Central memory CD8-positive, alpha-beta T cell (primary cell): Measurements from ENCODE around the gene NDUFA12.

Experiments used
- ATAC-seq: fragments of 150-1000 bp; cut with Tn5 transposase; replicated peaks from 2 replicates; pipeline ENCODE4 v1.10.0; 2022; ENCODE audit warnings: mild to moderate bottlenecking, moderate FRiP score, moderate number of reproducible peaks; ENCODE audit not compliant: poor library complexity, severe bottlenecking; ENCODE audit errors: extremely low read depth
- DNase-seq, 2 donors: peaks; one replicate each; pipeline ENCODE4 v3.0.0; 2021; ENCODE audit warnings: low spot score in 2 of 2
- H3K27ac Mint-ChIP-seq: one replicate; pipeline ENCODE4 v1.8.0; 2022; ENCODE audit warnings: low read depth, mild to moderate bottlenecking, moderate library complexity, mixed read lengths
- H3K27me3 Mint-ChIP-seq: one replicate; pipeline ENCODE4 v1.8.0; 2022; ENCODE audit warnings: mixed read lengths
- H3K36me3 Mint-ChIP-seq: one replicate; pipeline ENCODE4 v1.8.0; 2022; ENCODE audit warnings: mild to moderate bottlenecking, moderate library complexity, mixed read lengths; ENCODE audit not compliant: insufficient read depth
- H3K4me1 Mint-ChIP-seq: one replicate; pipeline ENCODE4 v1.8.0; 2022; ENCODE audit warnings: mixed read lengths
- H3K4me3 Mint-ChIP-seq: one replicate; pipeline ENCODE4 v1.8.0; 2022; ENCODE audit warnings: mild to moderate bottlenecking, moderate library complexity, mixed read lengths
- H3K9me3 Mint-ChIP-seq: one replicate; pipeline ENCODE4 v1.8.0; 2022; ENCODE audit warnings: mixed read lengths

Gene NDUFA12

DNA sequence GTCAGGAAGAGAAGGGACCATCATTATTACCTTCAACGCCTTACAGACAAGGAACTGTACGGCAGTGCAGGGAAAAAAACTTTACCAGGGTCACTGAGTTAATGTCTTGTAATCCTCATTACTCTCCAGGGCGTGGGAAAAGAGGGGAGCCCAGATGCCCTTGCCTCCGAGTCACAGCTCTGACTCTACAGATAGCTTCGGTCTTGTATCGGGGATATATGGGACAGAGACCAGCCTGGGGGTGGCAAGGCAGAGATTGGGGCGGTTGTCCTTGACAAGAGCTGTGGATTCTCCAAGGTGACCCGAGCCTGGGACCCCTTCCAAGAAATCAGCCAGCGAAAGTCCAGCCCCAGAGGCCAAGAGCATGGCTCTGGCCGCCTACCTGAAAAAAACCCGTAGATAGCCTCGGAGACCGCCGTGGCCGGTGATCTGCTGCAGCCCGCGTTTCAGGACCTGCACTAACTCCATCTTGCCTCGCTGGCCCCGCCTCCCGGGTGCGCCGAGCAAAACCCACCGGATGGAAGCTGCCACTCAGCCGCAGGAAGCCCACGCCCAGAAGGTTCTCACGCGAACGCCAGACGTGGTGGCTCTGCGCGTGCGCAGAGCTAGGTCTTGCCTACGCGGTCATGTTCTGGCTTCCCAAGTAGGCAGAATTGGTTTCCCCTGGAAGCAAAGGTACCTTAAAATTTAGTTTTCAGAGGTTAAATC is at the start of gene NDUFA12:
Gene NDUFA12 (minus strand): TSS at position 485 of the 708 bp plus-strand sequence. CDS start 17 bp downstream, at position 468.
- Mint-ChIP-seq H3K4me3 (peak within 1 kb of the TSS; percentile 89), H3K36me3 (peaks cover 17% of the 10 kb centered on the region), H3K27ac (peak within 1 kb of the TSS; percentile 90), H3K9me3 (peaks cover 8% of the 10 kb centered on the region), H3K27me3 (no peaks in the 10 kb centered on the region), H3K4me1 (peaks cover 31% of the 10 kb centered on the region)
- DNase-seq (peak; percentile 87), ATAC-seq (peak; percentile 98)

DNA sequence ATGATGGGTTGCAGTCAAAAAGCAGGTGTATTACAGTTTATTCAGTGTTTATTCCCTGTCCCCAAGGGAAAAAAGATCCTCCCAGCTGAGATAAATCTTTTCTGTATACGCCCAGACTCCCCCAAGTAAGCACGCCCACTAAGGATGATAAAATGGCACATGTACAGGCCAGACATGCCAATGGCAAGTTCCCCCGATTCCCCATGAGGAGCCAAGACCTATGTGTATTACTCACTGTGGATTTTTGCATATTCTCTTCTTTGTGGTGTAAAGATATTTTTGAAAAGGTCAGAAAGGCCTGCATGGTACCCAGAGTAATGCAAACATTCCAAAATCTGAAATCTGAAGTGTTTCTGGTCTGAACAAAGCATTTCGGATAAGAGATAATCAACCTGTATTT is 47.7 kb upstream of the NDUFA12 start:
- no peak overlapping the region for H3K4me3 Mint-ChIP-seq

DNA sequence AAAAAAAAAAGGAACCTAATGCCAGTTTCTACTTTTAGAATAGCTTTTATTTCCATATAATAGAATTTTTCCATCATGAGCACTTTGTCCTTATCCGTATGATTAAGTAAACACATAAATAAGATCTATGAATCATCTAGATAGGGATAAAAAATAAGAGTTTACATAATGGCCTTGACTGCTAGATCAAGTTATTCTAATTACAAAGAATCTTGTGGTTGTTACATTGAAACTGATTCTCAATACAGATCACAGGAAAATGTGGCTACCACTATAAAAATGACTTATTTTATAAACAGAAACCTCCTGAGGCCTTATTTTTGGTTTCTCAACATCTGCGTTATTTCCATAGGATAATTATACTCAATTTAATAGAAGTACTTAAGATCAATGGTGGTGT is 34.4 kb upstream of the NDUFA12 start:
- H3K27ac Mint-ChIP-seq = no peak overlapping the region
- DNase-seq = no peak
- no peaks in the 10 kb centered on the region for H3K9me3 Mint-ChIP-seq
- no peaks in the 10 kb centered on the region for H3K27me3 Mint-ChIP-seq
- H3K4me3 Mint-ChIP-seq = no peak overlapping the region
- H3K4me1 Mint-ChIP-seq = peaks cover 11% of the 10 kb centered on the region
- peaks cover 10% of the 10 kb centered on the region for H3K36me3 Mint-ChIP-seq
- no peak for ATAC-seq

More for the DNA sequence above, 47.7 kb upstream of the NDUFA12 start:
- no peak for DNase-seq
- Mint-ChIP-seq H3K9me3 (no peaks in the 10 kb centered on the region), H3K27ac (no peak overlapping the region), H3K36me3 (peaks cover 48% of the 10 kb centered on the region), H3K27me3 (no peaks in the 10 kb centered on the region), H3K4me1 (no peaks in the 10 kb centered on the region)
- ATAC-seq = no peak

DNA sequence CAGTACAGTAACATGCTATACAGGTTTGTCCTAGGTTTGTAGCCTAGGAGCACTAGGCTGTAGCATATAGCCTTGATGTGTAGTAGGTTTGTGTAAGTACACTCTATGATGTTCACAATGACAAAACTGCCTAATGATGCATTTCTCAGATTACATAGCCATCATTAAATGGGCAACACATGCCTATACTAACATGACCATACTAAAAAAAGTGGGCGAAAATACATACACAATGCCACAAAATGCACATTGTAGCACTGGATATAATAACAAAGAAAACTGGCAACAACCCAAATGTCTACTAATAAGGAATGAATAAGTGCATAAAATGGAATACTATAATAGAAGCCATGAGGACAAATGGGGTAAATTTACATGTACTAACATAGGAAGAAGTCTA is 31.3 kb upstream of the NDUFA12 start:
- no peaks in the 10 kb centered on the region for H3K27me3 Mint-ChIP-seq
- H3K27ac Mint-ChIP-seq = peak overlapping the region; percentile 17
- no peak for DNase-seq
- H3K4me3 Mint-ChIP-seq = no peak overlapping the region
- H3K9me3 Mint-ChIP-seq = no peaks in the 10 kb centered on the region
- H3K36me3 Mint-ChIP-seq = peaks cover 11% of the 10 kb centered on the region
- H3K4me1 Mint-ChIP-seq = peaks cover 11% of the 10 kb centered on the region
- ATAC-seq = no peak

DNA sequence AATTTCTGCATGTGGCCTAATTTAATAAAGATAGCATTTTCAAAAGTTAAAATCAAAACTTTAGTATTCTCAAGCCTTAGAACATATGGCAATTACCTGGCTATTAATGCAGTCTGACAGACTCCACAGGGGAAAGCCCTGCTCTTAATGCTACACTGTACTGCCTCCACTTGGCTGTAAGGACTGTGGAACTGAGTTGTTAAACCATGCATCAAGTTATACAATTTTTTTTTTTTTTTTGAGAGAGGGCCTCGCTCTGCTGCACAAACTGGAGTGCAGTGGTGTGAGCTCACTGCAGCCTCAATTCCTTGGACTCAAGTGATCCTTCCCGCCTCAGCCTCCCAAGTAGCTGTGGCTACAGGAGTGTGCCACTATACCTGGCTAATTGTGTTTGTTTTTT is 19.0 kb upstream of the NDUFA12 start:
- H3K9me3 Mint-ChIP-seq = no peaks in the 10 kb centered on the region
- no peak overlapping the region for H3K27ac Mint-ChIP-seq
- H3K27me3 Mint-ChIP-seq = no peaks in the 10 kb centered on the region
- peaks cover 21% of the 10 kb centered on the region for H3K36me3 Mint-ChIP-seq
- no peaks in the 10 kb centered on the region for H3K4me1 Mint-ChIP-seq
- H3K4me3 Mint-ChIP-seq = no peak overlapping the region
- ATAC-seq = no peak
- DNase-seq = no peak

DNA sequence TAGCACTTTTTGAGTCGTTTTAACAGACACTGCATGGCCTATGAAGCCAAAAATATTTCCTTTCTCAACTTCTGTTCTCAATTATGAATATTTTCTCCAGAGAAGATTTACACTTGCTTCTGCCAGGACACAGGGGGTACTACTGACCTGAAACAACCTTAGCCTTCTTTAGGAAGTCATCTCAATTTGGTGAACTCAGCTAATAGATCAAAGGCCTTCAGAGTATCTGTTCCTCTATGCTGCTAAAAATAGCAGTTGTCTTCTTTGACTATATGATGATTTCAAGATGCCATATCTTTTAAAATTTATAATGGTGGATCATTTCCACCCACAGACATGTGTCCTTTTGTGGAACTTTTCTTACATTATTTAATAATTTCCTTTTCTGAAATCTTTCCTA is 14.0 kb upstream of the NDUFA12 start:
- no peak overlapping the region for H3K4me3 Mint-ChIP-seq
- no peak overlapping the region for H3K27ac Mint-ChIP-seq
- peaks cover 8% of the 10 kb centered on the region for H3K36me3 Mint-ChIP-seq
- H3K27me3 Mint-ChIP-seq = no peaks in the 10 kb centered on the region
- no peaks in the 10 kb centered on the region for H3K4me1 Mint-ChIP-seq
- ATAC-seq = no peak
- no peak for DNase-seq
- H3K9me3 Mint-ChIP-seq = peaks cover 7% of the 10 kb centered on the region

DNA sequence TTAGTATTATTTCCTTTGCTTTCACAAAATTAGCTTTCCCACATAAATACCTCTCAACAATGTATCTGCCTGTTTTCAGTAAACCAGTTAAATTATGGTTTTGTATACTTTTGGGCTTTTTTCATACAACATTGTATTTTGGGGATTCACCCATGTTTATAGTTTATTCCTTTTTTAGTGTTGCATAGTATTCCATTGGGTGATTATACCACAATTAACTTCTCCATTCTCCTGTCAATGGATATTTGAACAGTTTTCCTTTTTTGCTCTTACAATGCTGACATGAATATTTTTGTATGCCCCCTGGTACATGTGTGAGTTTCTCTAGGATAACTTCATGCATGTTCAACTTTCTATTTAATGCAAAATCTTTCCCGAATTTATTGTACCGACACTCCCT is 12.6 kb upstream of the NDUFA12 start:
- Mint-ChIP-seq H3K4me1 (no peaks in the 10 kb centered on the region), H3K9me3 (peaks cover 7% of the 10 kb centered on the region), H3K27ac (no peak overlapping the region), H3K27me3 (no peaks in the 10 kb centered on the region), H3K4me3 (no peak overlapping the region), H3K36me3 (peaks cover 5% of the 10 kb centered on the region)
- DNase-seq (no peak), ATAC-seq (no peak)

DNA sequence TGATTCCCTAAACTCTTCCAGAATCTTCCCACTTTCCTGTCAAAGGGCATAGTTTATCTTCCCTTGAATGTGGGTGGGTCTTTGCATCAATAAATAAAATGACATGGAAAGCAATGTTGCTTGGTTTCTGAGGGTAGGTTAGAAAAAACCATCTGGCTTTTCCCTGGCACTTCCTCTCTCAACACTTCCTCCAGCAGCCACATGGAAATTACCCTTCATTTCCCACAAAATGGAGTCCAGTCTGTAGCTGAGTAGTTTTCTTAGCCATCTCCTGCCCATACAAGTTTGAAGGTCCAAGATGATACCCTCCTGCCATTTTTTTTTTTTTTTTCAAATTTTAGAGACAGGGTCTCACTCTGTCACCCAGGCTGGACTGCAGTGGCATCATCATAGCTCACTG is 11.1 kb upstream of the NDUFA12 start:
- no peak for ATAC-seq
- Mint-ChIP-seq H3K27ac (no peak overlapping the region), H3K4me1 (no peaks in the 10 kb centered on the region), H3K4me3 (no peak overlapping the region), H3K9me3 (peaks cover 7% of the 10 kb centered on the region), H3K27me3 (no peaks in the 10 kb centered on the region), H3K36me3 (no peaks in the 10 kb centered on the region)
- no peak for DNase-seq

DNA sequence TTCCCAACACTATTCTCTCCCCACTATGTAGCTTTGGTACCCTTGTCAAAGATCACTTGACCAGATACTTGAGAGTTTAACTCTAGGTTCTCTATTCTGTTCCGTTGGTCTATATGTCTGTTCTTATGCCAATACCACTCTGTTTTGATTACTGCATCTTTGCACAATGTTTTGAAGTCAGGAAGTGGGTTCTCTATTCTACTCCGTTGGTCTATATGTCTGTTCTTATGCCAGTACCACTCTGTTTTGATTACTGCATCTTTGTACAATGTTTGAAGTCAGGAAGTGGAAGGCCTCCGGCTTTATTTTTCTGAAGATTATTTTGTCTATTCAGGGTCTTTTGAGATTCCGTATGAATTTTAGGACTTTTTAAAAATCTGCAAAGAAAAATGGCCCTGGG is 2.7 kb upstream of the NDUFA12 start:
- DNase-seq (no peak), ATAC-seq (no peak)
- Mint-ChIP-seq H3K4me1 (peaks cover 12% of the 10 kb centered on the region), H3K9me3 (peaks cover 8% of the 10 kb centered on the region), H3K36me3 (peaks cover 10% of the 10 kb centered on the region), H3K4me3 (no peak overlapping the region), H3K27ac (no peak overlapping the region), H3K27me3 (no peaks in the 10 kb centered on the region)

DNA sequence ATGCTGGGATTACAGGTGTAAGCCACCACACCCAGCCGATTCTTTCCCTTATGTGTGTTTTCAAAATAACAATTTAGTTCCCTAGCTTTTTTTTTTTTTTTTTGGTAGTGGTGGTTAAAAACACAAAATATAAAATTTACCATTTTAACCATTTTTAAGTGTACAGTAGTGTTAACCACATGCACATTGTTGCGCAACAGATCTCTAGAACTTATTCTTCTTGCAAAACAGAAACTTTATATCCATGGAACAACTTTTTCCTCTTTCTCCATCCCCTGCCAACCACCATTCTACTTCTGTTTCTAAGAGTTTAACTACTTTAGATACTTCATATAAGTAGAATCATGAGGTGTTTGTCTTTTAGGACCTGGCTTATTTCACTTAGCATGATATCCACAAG is 1.1 kb upstream of the NDUFA12 start:
- no peak for DNase-seq
- Mint-ChIP-seq H3K9me3 (peaks cover 8% of the 10 kb centered on the region), H3K27me3 (no peaks in the 10 kb centered on the region), H3K4me3 (peak overlapping the region; percentile 89), H3K36me3 (peaks cover 13% of the 10 kb centered on the region), H3K27ac (peak overlapping the region; percentile 90), H3K4me1 (peaks cover 19% of the 10 kb centered on the region)
- ATAC-seq = no peak

DNA sequence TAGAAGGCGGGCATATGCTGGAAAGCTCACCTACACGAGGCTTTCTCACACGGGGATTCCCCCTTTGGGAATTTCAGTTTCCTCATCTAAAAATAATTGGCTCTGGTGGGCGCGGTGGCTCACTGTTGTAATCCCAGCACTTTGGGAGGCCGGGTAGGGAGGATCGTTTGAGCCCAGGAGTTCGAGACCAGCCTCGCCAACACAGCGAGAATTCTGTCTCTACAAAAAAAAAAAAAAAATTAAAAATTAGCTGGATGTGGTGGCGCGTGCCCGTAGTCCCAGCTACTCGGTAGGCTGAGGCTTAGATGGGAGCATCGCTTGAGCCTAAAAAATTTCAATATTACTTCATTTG is 400 bp upstream of the NDUFA12 start:
- ATAC-seq (no peak), DNase-seq (no peak)
- Mint-ChIP-seq H3K27ac (peak overlapping the region; percentile 90), H3K36me3 (peaks cover 17% of the 10 kb centered on the region), H3K27me3 (no peaks in the 10 kb centered on the region), H3K9me3 (peaks cover 8% of the 10 kb centered on the region), H3K4me3 (peak overlapping the region; percentile 89), H3K4me1 (peaks cover 26% of the 10 kb centered on the region)

DNA sequence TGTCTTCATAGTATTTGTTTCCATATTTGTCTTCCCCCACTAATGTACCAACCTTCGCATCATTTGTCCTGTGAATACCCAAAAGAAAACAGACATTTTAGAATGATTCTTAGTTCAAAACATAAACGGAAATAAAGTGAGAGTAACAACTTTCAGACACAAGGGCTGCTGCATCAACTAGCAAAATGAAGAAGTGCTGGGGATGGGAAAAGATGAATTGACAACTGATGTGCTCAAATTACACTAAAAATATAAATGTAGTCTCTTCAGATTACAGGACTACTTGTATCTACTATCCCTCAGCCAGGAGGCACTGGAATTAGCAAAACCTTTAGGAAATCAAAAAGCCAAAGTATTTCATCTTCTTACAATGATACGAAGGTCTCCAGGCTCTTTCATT is 743 bp downstream of the NDUFA12 start:
- DNase-seq = no peak
- no peaks in the 10 kb centered on the region for H3K27me3 Mint-ChIP-seq
- H3K36me3 Mint-ChIP-seq = peaks cover 21% of the 10 kb centered on the region
- H3K4me1 Mint-ChIP-seq = peaks cover 36% of the 10 kb centered on the region
- ATAC-seq = no peak
- H3K27ac Mint-ChIP-seq = peak overlapping the region; percentile 90
- H3K4me3 Mint-ChIP-seq = peak overlapping the region; percentile 89
- peaks cover 8% of the 10 kb centered on the region for H3K9me3 Mint-ChIP-seq

DNA sequence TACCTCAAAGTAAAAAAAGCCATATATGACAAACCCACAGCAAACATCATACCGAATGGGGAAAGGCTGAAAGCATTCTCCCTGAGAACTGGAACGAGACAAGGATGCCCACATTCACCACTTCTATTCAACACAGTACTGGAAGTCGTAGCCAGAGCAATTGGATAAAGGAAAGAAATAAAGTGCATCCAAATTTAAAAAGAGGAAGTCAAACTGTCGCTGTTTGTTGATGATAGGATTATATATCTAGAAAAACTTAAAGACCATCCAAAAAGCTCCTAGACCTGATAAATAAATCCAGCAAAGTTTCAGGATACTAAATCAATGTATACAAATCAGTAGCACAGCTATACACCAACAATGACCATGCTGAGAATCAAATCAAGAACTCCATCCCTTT is 5.2 kb downstream of the NDUFA12 start:
- Mint-ChIP-seq H3K9me3 (no peaks in the 10 kb centered on the region), H3K27me3 (no peaks in the 10 kb centered on the region), H3K27ac (no peak overlapping the region), H3K36me3 (peaks cover 26% of the 10 kb centered on the region), H3K4me1 (peaks cover 36% of the 10 kb centered on the region), H3K4me3 (no peak overlapping the region)
- DNase-seq (no peak), ATAC-seq (no peak)
